Measurements from ENCODE around the gene WLS.

WLS gene

GRCh38 chr1:68132426-68133130, 99.7 kb downstream of the WLS start:
- DNase-seq (ENCODE audit: low read depth) = peak; percentile 27

GRCh38 chr1:68131261-68131660, 101.1 kb downstream of the WLS start:
- no peak for DNase-seq (ENCODE audit: low read depth)

DNA sequence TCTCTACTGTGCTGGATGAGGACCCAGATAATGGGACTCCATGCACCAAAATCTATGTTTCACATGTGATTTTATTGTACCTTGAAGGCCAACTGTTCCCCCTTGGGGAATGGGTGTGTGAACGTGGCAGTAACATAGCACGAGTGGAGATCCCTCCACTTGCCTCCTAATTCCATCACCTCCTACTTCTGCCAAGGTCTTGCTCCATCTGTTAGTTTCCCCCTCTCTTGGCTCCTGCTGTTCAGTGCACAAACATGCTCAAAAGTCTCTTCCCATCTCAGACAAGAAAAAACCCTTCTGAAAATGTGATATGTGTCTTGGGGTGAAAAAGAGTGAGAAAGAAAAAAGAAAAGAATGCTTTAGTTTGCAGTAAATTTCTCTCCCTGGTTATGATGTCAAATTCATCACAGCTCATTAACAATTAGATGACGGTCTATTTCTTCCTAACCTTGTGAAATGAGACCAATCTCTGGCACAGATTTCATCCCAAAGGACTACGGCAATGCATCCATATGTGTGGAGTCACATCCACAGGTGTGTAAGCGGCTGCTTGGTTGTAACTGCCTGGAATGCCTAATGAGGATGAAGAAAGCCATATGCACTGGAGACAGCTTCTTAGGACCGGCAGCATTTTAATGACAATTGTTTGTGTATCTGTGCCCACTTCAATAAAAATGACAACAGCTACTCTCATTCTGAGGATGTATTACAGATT, 102.6 kb downstream of the WLS start:
- DNase-seq (ENCODE audit: low read depth) = no peak

- no peak for DNase-seq (ENCODE audit: low read depth)
Observed at GRCh38 chr1:68128820-68129219, 103.5 kb downstream of the WLS start.

DNA sequence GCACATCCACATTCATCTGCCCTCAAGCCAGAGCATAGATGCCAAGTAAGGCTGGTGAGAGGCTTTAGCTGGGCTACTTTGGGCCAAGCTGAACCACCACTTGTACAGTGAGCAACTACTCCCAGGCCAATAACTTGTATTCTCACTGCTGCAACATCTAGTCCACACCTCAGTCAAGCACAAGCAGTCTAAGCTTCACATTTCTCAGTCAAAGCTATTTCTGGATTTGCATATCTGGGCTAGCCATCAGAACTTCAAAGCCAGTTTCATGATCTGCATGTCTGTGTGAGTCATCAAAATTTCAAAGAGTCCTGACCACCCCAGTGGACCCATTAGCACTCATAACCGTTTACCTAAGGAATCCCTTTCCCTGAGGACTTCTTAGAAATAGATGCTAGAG, 104.2 kb downstream of the WLS start:
- DNase-seq (ENCODE audit: low read depth) = peak; percentile 90

- DNase-seq (ENCODE audit: low read depth) = peak; percentile 78
Observed at GRCh38 chr1:68121536-68121935, 110.8 kb downstream of the WLS start.

GRCh38 chr1:68120136-68120791, 112.1 kb downstream of the WLS start:
- peak; percentile 83 for DNase-seq (ENCODE audit: low read depth)

DNA sequence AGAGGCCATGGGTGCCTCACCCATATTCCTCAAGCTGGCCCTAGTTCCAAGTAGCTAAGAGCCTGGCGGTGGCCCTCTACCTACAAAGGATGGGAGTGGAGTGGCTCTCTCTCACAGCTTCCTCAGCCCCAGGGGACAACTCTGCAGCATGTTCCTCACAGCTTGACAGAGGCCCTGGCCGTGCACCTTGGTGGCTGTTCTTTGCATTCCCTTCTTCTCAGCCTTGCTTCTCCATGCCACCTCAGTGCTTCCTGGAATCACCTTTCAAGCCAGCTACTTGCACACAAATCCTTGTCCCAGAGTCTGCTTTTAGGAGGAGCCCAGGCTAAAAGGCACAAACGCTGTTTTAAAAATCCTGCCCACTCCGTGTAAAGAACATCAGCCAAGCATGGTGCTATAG, 112.9 kb downstream of the WLS start:
- no peak for DNase-seq (ENCODE audit: low read depth)

- DNase-seq (ENCODE audit: low read depth) = no peak
Observed at GRCh38 chr1:68117416-68117815, 114.9 kb downstream of the WLS start.

- peak; percentile 44 for DNase-seq (ENCODE audit: low read depth)
Observed at GRCh38 chr1:68116643-68117235, 115.6 kb downstream of the WLS start.

DNA sequence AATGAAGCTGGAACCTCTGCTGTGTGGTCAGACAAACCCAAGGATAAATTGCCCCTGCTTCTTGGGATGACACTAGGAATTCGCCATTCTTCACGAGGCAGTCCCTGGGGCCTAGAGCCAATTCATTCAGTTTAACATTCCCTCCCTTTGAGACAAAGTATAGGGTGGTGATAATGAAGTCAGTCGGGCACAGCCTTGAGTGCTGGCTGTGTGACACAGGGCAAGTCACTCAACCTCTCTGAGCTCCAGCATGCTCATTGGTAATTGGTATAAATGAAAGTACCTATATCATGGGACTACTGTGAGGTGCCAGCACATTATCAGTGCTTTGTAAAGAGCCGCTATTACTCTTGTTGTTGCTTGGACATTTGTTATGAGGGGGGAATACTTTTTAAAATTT, 117.0 kb downstream of the WLS start:
- DNase-seq (ENCODE audit: low read depth) = no peak

DNA sequence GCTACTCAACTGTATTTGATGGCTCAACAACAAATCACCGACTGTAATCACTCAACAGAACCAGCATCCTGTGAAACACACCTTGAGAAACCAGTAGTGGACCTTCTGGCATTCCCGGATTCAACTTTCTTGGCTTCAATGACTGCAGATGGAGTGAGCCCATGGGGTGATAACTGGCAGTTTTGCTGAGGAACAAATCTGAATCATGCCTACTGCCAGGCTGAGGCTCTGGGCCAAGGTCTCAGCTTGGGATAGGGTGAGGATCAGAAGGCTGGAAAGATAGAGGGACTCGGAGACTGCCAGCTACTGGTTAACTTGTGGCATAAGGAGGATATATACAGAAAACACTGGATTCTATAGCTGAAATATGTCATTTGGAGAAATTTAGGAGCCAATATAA, 118.4 kb downstream of the WLS start:
- no peak for DNase-seq (ENCODE audit: low read depth)

- DNase-seq (ENCODE audit: low read depth) = peak; percentile 89
Observed at GRCh38 chr1:68112835-68113243, 119.5 kb downstream of the WLS start.

DNA sequence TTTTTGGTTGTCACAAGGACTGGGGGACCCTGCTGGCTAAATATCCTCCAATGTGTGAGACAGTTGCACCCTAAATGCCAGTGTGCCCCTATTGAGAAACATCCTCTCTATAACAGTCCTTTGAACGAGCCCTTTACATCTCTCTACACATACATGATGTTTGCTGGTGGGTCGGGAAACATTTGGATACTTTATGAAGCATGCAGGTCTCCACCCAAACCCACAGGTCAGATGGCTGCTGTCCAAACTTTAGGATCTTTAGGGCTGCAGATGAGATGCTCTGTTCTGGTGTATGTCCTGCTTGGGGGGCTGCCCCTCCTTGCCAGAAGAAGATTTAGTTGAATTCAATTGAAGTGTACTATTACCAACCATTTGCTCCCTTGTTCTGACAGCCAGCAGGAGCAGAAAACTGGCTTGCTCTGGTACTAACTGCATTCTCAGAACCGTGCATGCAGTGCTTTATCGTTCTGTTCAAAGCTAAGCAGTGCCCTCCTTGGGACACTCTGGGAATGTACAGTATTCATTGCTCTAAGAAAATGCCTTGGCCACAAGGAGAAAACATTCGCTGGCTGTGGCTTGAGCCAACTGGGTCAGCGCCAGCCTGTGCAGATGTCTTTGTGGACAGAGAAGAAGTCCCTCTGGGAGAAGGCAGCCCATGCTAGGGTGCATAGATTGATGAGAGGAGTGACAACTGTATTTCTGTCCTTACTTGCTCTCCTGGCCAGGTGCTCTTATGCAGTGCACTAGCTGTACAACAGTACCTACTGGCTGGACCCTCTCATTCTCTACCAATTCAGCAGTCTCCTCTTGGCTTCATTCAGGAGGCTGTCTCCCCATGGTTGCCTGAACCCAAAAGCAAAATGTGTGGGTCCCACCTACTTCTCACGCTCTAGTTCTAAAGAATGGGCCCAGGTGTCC, 120.5 kb downstream of the WLS start:
- peak; percentile 89 for DNase-seq (ENCODE audit: low read depth)

DNA sequence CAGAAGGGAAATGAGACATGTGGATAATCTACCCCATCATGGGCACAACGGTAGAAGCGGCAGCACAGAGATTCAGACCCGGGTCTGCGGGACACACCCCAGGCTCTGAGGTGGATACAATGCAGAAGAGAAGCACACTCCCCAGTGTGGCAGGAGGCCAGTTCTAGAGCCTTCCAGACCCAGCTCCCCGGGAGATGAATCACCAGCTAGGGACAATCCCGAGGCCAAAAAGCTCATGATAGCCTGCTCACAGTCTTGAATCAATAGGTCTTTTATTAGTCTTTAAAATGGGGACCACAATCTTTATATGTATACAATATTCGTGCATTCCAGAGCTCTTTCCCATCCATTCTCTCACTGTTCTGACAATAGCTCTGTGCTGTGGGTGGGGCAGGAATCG, 124.6 kb downstream of the WLS start:
- peak; percentile 67 for DNase-seq (ENCODE audit: low read depth)

DNA sequence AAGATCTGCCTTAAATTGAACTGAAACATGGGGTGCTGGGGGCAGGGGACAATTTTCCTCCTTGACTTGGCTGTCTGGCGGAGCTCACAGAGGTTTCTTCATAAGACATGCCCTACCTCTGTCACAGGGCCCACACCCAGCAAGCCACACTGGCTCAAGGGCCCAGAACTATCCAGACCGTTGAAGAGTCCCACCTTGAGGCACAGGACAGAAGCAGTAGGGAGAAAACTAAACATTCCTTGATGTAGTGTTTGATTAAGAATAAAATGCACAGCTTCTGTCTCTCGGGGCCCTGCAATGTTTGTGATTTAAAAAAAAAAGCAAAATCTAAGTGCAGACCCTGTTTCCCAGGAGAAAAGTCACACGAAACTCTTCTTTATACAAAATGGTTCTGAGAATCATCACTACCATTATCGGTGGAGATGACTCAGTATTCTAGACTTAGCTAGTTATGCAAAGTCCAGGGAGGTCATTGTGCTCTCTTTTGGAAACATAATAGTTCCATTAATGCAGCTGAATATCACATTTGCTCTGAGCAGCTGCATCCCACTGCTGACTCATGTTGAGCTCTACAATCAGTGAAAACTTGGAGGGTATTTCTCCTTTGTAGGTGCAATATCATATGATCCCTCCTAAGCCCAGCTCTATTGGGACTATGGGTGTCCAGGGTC, 128.3 kb downstream of the WLS start:
- peak; percentile 88 for DNase-seq (ENCODE audit: low read depth)

- no peak for DNase-seq (ENCODE audit: low read depth)
Observed at GRCh38 chr1:68103011-68103545, 129.2 kb downstream of the WLS start.

GRCh38 chr1:68101829-68102228, 130.5 kb downstream of the WLS start:
- no peak for DNase-seq (ENCODE audit: low read depth)

- no peak for DNase-seq (ENCODE audit: low read depth)
Observed at GRCh38 chr1:68100571-68100970, 131.8 kb downstream of the WLS start.

DNA sequence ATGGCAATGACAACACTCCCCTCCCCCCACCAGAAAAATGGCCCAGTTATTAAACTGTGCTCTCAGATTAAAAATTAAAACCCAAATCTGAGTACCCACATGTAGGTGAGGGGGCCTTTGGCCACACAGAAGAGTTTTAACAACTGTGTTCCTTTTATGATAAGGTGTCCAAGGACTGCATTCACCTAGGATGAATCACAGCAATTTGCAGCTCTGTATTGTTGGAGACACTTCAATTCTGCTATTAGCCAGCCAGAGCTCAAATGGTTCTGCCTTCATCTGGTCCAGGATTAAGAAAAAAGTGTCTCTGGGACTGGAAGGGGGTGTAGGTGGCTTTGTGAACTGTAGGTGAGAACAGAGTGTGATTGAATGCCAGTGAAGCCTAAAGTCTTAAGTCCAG, 138.6 kb downstream of the WLS start:
- DNase-seq (ENCODE audit: low read depth) = peak; percentile 39

DNA sequence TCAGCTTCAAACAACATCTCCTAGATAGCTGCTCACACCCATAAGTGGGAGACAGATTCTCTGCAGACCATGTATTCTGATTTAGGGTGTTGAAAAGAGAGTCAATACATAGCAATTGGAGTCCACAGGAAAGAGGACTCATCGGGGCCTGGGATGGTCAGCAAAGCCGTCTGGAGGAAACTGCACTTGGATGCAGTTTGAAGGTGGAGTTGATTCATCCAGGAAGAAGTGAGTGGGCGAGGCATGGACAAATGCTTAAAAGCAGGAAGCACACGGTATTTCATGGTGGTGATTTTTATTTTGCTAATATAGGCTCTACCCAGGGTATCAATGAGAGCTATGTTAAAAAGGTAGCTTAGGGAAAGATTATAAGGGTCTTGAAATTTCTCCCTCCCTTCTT, 145.1 kb downstream of the WLS start:
- peak; percentile 43 for DNase-seq (ENCODE audit: low read depth)

Measured in iris pigment epithelial cell (primary cell).